Measurements from ENCODE around the gene SLC39A1.
"Not testable (repeated sequence)": the region's sequence is repeated elsewhere in the genome, so short reads cannot be mapped to it uniquely, and the experiment has no call there.

The SLC39A1 gene, protein sequence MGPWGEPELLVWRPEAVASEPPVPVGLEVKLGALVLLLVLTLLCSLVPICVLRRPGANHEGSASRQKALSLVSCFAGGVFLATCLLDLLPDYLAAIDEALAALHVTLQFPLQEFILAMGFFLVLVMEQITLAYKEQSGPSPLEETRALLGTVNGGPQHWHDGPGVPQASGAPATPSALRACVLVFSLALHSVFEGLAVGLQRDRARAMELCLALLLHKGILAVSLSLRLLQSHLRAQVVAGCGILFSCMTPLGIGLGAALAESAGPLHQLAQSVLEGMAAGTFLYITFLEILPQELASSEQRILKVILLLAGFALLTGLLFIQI

GRCh38 chr1:153963030-153963849 lies at the start of gene SLC39A1:
Gene SLC39A1, minus strand, starts transcription at chr1:153963537. Its CDS starts 822 bp downstream, at chr1:153962715.
- peak; percentile 92 for DNase-seq (ENCODE audit: low read depth)

DNA sequence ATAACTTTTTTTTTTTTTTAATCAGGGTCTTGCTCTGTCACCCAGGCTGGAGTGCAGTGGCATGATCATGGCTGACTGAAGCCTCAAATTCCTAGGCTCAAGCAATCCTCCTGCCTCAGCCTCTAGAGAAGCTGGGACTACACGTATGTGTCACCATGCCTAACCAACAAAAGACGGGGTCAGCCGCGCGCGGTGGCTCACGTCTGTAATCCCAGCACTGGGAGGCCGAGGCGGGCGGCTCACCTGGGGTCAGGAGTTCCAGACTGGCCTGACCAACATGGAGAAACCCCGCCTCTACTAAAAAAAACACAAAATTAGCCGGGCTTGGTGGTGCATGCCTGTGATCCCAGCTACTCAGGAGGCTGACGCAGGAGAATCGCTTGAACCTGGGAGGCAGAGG lies 49.2 kb upstream of the SLC39A1 start:
- DNase-seq (ENCODE audit: low read depth): not testable (repeated sequence)

GRCh38 chr1:154012129-154012528 lies 48.8 kb upstream of the SLC39A1 start:
- DNase-seq (ENCODE audit: low read depth): no peak

- DNase-seq (ENCODE audit: low read depth): no peak
Observed at GRCh38 chr1:154006136-154006535, 42.8 kb upstream of the SLC39A1 start.

DNA sequence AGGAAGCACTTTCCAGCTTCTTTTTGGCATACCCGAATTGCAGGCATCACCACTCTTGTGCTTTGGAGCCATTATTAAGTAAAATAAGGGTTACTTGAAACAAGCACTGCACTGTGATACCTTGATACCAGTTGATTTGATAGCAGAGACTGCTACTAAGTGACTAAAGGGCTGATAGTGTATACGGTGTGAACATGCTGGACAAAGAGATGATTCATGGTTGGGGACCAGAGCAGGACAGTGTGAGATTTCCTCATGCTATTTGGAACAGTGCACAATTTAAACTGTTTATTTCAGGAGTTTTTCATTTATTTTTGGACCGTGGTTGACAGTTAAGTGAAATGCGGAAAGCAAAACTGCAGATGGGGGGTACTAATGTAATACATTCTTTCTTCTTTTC lies 37.1 kb upstream of the SLC39A1 start:
- DNase-seq (ENCODE audit: low read depth): no peak

DNA sequence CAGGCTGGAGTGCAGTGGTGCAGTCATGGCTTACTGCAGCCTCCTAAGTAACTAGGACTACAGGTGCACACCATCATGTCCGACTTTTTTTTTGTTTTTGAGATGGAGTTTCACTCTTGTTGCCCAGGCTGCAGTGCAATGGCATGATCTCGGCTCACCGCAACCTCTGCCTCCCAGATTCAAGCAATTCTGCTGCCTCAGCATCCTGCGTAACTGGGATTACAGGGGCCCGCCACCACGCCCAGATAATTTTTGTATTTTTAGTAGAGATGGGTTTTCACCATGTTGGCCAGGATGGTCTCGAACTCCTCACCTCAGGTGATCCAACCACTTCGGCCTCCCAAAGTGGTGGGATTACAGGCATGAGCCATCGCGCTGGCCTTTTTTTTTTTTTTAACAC lies 33.5 kb upstream of the SLC39A1 start:
- not testable (repeated sequence) for DNase-seq (ENCODE audit: low read depth)

DNA sequence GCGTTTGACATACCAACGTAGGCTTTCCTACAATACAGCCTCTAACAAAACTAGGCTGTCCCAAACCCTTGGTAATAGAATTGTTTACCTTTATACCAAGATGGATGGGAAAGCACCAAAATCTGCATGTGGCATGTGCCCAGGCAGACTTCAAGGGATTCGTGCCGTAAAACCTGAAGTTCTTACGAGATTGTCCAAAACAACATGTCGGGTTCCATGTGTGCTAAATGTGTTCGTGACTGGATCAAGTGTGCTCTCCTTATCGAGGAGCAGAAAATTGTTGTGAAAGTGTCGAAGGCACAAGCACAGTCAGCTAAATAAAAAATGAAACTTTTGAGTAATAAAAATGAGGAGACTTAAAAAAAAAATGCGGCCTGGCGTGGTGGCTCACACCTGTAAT lies 32.3 kb upstream of the SLC39A1 start:
- no peak for DNase-seq (ENCODE audit: low read depth)

DNA sequence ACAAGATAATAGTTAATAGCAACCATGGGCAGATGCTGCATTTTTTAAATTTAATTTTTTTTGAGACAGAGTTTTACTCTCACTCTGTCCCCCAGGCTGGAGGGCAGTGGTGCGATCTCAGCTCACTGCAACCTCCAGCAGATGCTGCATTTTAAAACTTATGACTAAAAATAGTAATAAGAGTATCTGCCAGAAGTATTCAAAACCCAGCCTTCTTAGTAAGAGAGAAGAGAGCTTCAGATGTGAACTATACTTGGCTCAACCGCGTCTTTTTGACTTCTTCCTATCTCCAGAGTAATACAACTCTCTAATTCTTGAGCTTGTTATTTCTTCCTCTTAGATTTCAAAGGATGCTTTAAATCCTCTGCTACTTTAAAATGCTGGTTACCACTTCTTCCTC lies 31.9 kb upstream of the SLC39A1 start:
- DNase-seq (ENCODE audit: low read depth): no peak

DNA sequence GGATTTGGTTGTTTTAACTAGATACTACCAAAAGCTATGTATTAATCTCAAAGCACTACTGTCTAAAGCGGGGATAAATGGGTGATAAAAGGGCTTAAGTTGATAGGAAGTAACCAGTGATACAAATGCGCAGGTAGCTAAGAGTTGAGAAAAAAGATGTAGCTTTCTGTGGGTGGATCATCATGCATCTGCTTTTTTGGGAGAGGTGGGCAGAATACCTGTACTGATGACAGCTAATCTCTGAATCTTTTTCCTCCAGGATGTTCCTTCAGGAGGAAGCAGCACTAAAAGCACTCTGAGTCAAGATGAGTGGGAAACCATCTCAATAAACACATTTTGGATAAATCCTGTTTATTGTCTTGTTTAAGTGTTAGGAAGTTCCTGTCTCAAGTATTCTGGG lies 28.5 kb upstream of the SLC39A1 start:
- DNase-seq (ENCODE audit: low read depth): no peak

- no peak for DNase-seq (ENCODE audit: low read depth)
Observed at GRCh38 chr1:153991151-153991630, 27.9 kb upstream of the SLC39A1 start.

- peak; percentile 75 for DNase-seq (ENCODE audit: low read depth)
Observed at GRCh38 chr1:153990468-153991150, 27.3 kb upstream of the SLC39A1 start, which contains the start of gene RPS27. Gene RPS27, plus strand, starts transcription at chr1:153990762. Its CDS starts 35 bp downstream, at chr1:153990797.

DNA sequence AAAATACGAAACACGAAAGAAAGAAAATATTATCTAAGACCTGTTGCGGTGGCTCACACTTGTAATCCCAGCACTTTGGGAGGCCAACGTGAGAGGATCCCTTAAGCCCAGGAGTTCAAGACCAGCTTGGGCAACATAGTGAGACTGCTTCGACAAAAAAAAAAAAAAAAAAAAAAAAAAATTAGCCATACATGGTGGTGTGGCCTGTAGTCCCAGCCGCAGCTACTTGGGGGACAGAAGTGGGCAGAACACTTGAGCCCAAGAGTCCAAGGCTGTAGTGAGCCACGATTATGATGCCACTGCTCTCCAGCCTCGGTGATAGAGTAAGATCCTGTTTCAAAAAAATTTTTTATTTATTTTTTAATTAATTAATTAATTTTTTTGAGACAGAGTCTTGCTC lies 24.3 kb upstream of the SLC39A1 start:
- no peak for DNase-seq (ENCODE audit: low read depth)

GRCh38 chr1:153985941-153986761 lies 22.8 kb upstream of the SLC39A1 start, which contains the start of gene RAB13:
Gene RAB13, minus strand, starts transcription at chr1:153986339. Its CDS starts 103 bp downstream, at chr1:153986236.
- no peak for DNase-seq (ENCODE audit: low read depth)

- DNase-seq (ENCODE audit: low read depth): no peak
Observed at GRCh38 chr1:153985341-153985912, 22.1 kb upstream of the SLC39A1 start.

DNA sequence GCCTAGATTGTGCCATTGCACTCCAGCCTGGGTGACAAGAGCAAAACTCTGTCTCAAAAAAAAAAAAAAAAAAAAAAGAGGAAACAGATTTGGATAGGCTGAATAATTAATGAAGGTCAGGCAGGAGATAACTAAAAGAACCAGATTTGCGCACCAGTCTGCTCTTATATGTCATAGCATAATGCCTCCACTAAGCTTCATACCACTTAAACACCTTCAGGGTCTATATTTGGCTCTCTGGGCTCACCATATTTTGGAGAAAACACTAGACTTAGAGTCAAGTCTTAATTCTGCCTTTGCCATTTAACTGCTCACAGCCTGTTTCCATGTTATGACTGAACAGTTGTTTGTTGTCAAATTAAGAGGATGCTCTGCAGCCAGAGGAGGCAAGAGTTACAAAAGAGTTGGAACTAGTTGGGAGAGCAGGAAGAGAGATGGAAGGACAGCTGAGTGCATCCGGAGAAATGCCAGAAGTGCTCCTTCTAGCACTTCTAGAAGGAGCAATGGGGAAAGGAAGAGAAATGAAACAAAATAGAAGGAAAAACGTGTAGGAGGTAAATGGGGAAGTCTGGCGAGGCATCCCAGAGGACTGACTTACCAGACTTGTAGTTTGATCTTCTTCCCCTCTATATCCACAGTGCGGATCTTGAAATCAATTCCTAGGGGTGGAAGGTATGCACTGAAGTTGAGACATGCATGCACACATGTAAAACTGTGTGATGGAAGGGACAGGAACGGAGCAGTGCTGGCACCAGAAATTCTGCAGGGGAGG lies 21.0 kb upstream of the SLC39A1 start:
- DNase-seq (ENCODE audit: low read depth): no peak

- not testable (repeated sequence) for DNase-seq (ENCODE audit: low read depth)
Observed at GRCh38 chr1:153981735-153982134, 18.4 kb upstream of the SLC39A1 start.

- DNase-seq (ENCODE audit: low read depth): not testable (repeated sequence)
Observed at GRCh38 chr1:153979091-153979490, 15.8 kb upstream of the SLC39A1 start.

- DNase-seq (ENCODE audit: low read depth): no peak
Observed at GRCh38 chr1:153978274-153978909, 15.1 kb upstream of the SLC39A1 start.
